ENCODE data around the gene TMEM39B.
"Not testable (repeated sequence)": the region's sequence is repeated elsewhere in the genome, so short reads cannot be mapped to it uniquely, and the experiment has no call there.

The TMEM39B gene

DNA sequence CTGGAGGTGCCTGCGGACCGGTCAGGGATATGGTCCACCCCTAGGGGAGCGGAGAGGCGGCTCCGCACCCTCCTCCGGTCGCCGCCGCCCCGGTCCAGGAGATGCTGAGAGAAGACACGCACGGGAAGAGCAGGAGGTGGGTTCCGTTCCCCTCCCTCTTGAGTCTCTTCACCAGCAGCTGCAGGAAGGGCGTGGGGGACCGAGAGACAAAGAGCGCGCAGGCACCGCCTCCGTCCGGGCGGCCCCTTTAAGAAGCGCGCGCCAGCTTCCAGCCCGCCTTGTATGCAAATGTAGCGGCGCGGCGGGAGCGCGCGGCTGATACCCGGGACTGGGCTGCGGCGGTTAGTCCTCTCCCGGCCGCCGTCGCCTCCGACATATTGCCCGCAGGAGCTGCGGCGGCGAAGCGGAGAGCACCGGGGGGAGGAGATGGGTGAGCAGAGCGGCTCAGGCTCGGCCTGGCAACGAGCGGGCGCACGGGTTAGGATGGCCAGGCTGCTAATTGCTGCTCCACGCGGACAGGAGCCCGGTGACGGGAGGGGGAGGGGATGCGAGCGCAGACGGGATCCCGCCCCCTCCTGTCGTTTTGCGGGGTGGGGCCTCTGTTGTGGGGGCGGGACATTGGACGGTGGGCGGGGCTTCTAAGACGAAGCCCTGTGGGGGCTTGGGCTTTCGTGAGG lies at the start of gene TMEM39B:
Gene TMEM39B (plus strand): TSS at position 318 of the 677 bp plus-strand sequence. CDS start 109 bp downstream, at position 427.
- peak; percentile 86 to 87 for DNase-seq (ENCODE audit: low read depth in 2 of 2)

DNA sequence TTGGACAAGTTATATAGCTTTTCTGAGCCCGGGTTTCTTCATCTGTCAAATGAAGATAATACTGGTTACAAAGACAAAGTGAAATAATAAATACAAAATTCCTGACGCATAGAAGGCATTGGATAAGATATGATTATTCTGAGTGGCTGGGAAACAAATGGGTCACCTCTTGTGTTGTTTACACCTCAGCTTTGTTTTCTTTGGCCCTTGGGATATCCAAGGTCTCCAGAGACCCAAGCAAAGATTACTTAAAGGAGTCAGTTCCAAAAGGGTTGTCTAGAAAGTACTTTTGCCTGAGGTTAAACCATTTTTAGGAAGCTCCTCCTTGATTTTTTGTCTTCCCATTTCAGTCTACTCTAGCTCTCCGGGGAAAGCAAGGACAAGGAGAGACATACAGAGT lies 49.4 kb upstream of the TMEM39B start:
- DNase-seq (ENCODE audit: low read depth in 2 of 2), result no peak

DNA sequence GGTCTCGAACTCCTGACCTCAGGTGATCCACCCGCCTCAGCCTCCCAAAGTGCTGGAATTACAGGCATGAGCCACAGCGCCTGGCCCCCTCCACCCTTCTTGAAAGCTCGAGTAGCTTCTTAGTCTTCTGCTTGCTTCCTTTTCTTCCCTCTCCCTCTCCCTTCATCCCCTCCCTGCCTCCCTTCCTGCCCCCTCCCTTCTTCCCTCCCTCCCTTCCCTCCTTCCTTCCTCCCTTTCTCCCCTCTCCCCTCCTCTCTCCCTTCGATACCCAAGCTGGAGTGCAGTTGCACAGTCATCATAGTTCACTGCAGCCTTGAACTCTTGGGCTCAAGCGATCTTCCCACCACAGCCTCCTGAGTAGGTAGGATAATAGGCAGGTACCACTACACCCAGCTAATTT lies 47.2 kb upstream of the TMEM39B start:
- DNase-seq (ENCODE audit: low read depth in 2 of 2), result no peak

DNA sequence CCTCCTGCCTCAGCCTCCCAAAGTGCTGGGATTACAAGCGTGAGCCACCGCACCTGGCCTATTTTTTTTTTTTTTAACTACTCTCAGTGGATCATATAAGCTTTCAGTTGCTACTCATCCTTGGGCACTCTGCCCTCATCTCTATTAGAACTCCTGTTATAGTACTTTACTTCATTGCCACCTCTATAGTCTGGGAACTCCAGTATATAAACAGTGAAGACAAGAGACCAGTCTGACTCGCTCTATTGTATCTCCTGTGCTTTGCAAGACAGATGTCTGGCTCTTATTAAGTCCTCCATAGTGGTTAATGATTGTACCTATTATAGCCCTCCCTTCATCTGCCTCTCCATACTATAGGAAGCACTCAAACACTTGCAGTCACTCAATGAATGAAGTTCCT lies 44.0 kb upstream of the TMEM39B start:
- DNase-seq (ENCODE audit: low read depth in 2 of 2), result no peak

DNA sequence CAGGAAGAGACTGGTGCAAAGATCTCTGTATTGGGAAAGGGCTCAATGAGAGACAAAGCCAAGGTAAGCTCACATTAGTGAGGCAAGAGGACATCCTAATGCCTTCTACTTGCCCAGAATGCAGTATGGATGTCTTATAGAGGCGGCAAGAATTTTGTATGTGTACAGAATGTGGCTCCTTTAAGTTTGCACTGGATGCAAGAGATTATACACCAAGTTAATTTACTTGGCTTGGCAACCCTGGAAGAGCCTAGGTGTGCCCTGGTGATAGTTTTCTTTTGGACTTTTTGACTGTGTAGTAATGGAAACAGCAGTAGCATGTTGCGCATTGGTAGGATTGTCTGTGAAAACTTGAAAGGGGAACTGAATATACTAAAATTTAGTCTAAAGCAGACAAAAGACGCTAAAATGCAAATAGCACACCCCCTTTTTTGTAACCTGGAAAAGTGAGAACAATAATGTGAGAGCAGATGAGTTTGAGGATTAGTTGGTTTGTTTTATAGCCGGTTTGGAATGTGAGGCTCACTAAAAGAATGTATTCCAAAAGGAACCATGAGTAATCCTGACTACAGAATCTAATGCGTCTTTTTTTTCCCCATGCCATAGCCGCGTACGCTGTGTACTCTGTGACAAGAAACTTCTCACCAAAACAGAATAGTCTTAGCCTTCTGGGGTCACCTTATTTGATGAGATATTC lies 41.0 kb upstream of the TMEM39B start:
- no peak for DNase-seq (ENCODE audit: low read depth in 2 of 2)

DNA sequence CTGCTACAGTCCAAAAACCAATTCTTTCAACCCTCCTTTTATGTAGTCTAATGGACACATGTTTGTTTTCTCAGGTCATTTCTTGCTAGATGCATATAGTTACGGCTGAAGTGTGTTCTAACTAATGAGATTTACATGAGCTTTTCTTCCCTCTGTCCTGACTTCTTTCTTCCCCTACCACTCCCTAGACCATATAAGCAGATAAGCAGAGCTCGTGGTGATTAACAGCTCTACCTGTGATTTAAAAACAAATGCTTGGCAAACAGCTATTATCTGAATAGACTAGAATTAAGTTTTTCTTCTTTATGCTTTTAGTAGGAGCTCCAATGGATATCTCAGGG lies 40.5 kb upstream of the TMEM39B start:
- no peak for DNase-seq (ENCODE audit: low read depth in 2 of 2)

DNA sequence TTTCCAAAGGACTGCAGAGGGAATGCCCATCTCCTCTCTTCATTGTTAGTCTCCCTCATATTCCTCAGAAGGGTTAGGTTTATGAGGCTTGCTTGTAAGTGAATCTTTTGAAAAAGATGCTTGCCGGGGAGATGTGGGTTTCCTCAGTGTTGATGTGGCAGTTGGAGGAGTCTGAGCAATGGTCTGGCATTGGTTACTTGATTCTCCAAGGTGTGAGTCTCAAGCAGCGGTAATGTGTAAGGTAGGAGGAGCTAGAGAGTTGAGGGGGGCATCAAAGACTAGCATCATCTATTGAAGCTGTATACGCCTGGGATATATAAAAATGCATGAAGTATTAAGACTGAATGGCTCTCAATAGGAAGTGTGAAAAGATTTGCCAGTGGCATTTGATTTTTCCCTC lies 37.6 kb upstream of the TMEM39B start:
- no peak for DNase-seq (ENCODE audit: low read depth in 2 of 2)

DNA sequence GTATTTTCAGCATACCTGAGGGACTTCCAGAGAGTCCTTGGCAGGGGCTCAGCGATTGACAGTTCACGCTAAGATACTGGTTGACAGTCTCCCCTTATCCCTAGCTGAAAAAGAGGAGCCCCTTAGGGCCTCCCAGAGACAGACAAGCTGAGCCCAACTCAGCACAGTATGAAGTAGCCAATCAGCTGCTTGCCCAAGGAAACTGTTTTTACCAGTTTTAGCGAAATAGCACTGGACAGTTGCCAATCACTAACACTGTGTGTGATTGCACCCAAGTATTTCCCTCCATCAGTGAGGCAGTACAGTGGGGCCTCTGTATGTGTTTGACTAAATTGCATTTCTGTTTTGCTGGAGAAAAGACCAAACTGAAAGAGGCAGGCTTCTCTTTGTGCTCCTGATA lies 32.0 kb upstream of the TMEM39B start:
- no peak for DNase-seq (ENCODE audit: low read depth in 2 of 2)

DNA sequence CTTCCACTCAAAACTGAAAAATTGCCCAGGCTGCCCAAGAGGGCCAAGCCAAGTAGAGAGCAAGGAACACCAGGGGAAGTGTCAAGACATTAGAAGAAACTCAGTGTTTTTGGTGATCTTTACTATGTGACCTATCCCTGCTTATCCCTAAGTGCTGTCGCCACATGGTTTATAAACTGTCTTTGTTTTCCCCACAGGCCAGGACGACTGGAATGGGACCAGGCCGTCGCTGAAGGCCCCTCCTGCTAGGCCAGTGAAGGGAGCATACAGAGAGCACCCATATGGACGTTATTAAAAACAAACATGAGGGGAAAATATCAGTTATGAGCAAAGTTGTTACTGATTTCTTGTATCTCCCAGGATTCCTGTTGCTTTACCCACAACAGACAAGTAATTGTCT lies 30.4 kb upstream of the TMEM39B start:
- no peak for DNase-seq (ENCODE audit: low read depth in 2 of 2)

DNA sequence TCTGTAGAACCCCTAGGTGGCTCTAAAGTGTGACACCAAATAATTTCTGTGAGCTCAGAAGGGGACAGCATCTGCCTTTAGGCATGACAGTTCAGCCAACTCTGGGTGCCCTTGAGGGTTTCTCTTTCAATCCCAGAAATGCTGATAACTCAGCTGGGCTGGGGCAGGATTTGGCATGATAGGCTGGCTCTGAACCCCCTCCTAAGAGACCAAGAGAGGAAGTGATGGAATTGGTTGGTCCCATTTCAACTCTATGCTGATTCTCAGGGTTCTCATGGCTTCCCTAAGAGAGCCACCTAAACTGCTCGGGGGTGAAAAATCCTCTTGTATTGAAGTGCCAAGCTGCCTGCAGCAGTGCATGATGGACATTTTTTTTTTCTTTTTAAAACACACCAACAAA lies 28.5 kb upstream of the TMEM39B start:
- DNase-seq (ENCODE audit: low read depth in 2 of 2), result no peak

DNA sequence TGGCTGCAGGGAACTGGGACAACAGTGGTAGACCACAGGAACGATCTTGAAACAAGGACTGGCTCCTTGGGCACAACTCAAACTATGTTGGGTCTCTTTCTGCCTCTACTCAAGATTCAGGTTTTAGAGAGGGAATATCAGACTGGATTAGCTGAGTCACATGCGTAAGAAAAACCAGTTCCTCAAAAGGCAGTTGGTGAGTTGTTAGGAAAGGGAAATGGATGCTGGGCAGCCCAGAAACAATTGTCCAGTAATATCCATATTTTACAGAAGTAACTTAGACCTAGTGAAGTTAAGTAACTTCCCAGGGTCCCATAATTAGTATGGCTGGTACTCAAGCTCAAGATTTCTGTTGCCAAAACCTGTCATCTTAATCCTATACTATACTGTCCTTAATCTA lies 27.0 kb upstream of the TMEM39B start:
- DNase-seq (ENCODE audit: low read depth in 2 of 2), result no peak

DNA sequence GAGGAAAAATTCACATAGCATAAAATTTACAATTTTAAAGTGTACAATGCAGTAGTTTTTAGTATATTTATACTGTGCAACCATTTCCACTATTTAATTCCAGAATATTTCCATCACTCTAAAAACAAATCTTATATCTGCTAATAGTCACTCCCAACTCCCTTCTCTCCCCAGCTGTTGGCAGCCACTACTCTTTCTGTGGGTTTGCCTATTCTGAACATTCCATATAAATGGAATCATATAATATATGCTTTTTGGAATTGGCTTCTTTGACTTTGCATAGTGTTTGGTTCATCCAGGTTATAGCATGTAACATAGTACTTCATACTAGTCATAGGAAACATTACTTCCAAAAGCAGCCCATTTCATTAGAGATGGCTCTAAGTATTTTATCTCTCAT lies 25.0 kb upstream of the TMEM39B start:
- no peak for DNase-seq (ENCODE audit: low read depth in 2 of 2)

DNA sequence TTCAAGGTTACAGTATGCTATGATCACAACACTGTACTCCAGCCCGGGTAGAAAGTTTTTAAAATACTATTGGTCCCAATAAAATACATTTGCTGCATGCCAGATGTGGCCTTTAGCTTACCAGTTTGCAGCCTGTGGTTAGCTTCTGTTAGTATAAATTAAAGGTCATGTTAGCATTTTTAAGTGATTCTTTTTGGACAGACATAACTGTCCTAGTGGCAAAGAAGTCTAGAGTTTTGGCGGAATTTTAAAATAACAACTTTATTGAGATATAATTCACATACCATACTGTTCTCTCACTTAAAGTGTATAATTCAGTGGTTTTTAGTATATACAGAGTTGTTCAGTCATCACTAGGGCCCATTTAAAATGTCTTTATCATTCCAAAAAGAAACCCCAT lies 24.3 kb upstream of the TMEM39B start:
- DNase-seq (ENCODE audit: low read depth in 2 of 2), result no peak

DNA sequence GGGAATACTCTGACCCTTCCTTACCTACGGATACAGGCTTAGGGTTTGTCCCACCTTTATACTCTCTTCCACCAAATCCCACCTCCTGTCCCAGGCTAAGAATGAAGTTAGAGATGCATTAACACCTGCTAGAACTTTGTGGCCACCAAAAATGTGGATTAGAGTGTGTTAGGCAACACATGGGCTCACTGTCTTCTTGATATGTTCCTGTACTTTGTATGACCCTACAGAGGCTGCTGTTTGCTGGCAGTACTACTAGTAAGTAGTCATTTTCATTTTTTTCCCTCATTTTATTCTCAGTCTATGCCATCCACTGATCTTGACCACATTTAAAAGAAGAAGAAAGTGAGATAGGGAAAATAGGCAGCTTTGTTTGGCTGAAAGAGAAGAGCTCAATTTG lies 21.0 kb upstream of the TMEM39B start:
- no peak for DNase-seq (ENCODE audit: low read depth in 2 of 2)

DNA sequence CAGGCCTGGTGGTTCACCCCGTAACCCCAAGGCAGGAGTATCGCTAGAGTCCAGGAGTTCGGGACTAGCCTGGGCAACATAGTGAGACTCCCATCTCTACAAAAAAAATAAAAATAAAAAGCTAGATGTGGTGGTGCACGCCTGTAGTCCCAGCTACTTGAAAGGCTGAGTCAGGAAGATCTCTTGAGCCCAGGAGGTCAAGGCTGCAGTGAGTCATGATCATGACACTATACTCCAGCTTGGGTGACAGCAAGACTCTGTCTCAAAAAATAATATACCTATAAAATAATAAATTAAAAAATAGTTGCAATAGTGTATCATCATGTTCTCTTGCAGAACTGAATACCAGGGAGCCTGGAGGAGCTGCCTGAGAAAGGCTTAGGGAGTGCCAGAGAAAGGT lies 19.9 kb upstream of the TMEM39B start:
- no peak for DNase-seq (ENCODE audit: low read depth in 2 of 2)

DNA sequence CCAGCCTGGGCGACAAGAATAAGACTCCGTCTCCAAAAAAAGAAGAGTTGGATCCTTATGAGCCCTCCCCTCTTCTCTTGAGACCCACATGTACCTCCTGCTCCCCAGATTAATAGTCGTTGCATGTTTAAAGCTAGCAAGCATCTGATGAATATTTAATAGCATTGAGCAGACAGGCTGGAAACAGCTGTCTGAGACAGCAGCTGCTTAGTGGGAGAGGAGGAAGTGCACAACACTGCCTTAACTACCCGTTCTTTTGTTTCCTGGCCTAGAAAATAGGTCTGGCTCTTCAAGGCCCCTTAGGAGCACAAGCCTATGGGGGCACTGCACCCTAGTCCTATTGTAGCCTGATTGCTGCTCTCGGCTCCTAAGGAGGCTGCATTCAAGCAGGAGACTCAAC lies 17.3 kb upstream of the TMEM39B start:
- DNase-seq (ENCODE audit: low read depth in 2 of 2), result no peak

DNA sequence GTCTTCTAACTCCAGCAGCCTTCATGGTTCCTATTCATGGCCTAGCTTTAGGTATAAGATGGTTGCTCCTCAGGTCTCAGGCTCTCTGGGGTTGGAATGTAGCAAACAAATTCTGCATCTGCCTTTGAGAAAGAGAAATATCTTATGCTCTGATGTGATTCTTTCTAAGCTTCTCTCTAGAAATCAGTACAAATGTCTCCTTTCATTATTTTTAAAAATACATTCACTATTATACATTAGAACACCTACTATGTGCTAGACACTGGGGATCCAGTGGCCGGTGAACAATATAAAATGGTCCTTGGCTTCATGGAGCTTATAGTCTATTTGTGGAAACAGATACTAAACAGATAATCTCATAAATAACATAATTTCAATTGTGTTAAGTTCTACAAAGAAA lies 16.1 kb upstream of the TMEM39B start:
- no peak for DNase-seq (ENCODE audit: low read depth in 2 of 2)

DNA sequence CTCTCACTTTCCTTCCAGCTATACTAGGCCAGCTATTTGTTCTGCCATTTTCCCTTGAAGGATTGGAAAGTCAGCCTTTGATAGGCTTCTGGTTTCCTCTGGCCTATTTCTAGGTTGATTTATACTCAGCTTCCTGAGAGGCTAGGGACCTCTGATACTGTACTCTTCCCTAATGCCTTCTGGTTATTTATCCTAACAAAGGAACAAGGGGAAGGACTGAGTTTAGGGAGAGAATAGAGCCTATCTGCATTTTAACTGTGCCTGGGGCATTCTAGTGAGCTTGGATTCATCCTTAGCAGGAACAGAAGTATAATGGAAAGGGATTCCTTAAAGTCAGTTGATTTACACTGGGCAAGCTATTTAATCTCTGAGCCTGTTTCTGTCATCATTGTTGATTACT lies 11.8 kb upstream of the TMEM39B start:
- DNase-seq (ENCODE audit: low read depth in 2 of 2), result no peak

DNA sequence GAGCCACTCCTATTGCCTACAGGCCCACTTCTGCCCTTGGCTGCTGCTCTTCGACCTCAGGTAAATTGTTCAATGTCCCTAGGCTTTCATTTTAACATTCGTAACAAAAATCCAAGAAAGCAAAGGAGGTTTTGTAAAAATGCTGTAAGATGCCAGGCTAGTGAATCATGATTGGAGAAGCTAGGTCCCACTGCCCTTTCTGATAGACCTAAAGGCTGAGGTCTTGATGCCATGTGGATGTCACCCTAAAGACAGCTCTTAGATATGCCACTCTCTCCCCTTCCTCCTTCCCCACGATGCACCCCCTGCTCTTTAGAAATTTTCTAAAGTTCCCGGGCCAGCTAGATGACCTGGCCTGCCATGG lies 9.9 kb upstream of the TMEM39B start:
- no peak for DNase-seq (ENCODE audit: low read depth in 2 of 2)

DNA sequence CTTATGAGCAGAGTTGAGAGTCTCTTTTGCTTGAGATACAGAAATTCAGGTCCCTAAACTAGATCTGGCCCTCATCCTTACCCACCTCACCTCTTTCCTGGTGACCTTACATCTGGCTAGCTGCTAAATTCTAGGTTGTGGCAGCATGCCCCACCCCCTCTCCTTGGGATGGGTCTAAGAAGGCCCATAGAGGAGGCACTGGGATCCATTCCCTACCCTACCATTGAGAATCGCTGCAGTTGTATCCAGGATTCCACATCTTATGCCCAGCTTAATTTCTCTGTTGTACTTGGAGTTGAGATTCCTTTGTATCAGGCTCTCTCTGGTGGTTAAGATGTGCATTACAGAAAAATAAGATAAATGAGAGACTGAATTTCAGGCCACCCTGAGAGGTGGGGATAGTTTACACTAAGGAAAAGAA lies 9.5 kb upstream of the TMEM39B start:
- no peak for DNase-seq (ENCODE audit: low read depth in 2 of 2)

DNA sequence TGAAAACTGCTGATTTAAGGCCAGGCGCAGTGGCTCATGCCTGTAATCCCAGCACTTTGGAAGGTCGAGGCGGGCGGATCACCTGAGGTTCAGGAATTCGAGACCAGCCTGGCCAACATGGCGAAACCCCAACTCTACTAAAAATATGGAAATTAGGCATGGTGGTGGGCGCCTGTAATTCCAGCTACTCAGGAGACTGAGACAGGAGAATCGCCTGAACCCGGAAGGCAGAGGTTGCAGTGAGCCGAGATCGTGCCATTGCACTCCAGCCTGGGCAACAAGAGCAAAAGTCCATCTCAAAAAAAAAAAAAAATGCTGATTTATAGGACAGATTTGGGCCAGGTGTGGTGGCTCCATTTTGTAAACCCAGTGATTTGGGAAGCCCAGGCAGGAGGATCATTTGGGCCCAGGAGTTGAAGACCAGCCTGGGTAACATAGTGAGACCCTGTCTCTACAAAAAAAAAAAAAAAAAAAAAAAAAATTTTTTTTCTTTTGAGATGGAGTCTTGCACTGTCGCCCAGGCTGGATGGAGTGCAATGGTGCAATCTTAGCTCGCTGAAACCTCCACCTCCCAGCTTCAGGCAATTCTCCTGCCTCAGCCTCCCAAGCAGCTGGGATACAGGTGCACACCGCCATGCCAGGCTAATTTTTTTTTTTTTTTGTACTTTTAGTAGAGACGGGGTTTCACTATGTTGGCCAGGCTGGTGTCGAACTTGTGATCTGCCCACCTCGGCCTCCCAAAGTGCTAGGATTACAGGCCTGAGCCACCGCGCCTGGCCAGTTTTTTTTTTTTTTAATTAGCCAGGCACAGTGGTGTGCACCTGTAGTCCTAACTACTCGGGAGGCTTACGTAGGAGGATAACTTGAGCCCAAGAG lies 6.9 kb upstream of the TMEM39B start:
- DNase-seq (ENCODE audit: low read depth in 2 of 2), result not testable (repeated sequence)

DNA sequence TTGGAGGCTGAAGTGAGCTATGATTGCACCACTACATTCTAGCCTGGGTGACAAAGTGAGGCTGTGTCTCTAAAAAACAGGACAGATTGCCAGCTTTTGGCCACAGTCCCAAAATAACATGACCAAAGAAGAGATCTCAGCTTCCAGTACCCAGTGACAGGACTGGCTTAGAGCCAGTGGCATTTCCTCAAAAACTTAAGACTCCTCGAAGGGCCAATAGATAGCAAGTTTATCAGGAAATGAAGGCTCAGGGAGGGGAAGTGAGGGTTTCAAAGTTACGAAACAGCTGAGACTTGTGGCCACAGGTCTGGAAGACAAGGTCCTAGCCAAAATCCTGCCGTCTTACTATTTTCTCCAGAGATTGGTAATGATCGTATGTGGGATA lies 6.3 kb upstream of the TMEM39B start:
- DNase-seq (ENCODE audit: low read depth in 2 of 2), result no peak
